Mucosa of rectum (tissue), 2 donors: Measurements from ENCODE around the gene RASAL1.

ENCODE experiments used
- H3K27ac ChIP-seq, 2 donors: one replicate each; pipeline ENCODE4 v1.7.0; 2013; ENCODE audit warnings: inconsistent platforms in 2 of 2, low read depth in 2 of 2, low read length in 2 of 2
- H3K27me3 ChIP-seq, 2 donors: one replicate each; pipeline ENCODE4 v1.7.0; 2013; ENCODE audit warnings: low read length in 2 of 2; ENCODE audit not compliant: control insufficient read depth in 2 of 2, insufficient read depth in 2 of 2
- H3K36me3 ChIP-seq, 2 donors: one replicate each; pipeline ENCODE4 v1.7.0; 2013; ENCODE audit warnings: low read length in 2 of 2; ENCODE audit not compliant: control insufficient read depth in 2 of 2, insufficient read depth in 2 of 2
- H3K4me1 ChIP-seq, 2 donors: one replicate each; pipeline ENCODE4 v1.7.0; 2013; ENCODE audit warnings: low read length in 2 of 2, mild to moderate bottlenecking in 1 of 2; ENCODE audit not compliant: control insufficient read depth in 2 of 2, insufficient read depth in 2 of 2
- H3K4me3 ChIP-seq, 2 donors: one replicate each; pipeline ENCODE4 v1.7.0; 2013; ENCODE audit warnings: low read length in 2 of 2
- H3K9ac ChIP-seq, 2 donors: one replicate each; pipeline ENCODE4 v1.7.0; 2013; ENCODE audit warnings: low read length in 2 of 2, low read depth in 1 of 2, mild to moderate bottlenecking in 1 of 2
- H3K9me3 ChIP-seq, 2 donors: one replicate each; pipeline ENCODE4 v1.7.0; 2013; ENCODE audit warnings: low read length in 2 of 2; ENCODE audit not compliant: control insufficient read depth in 2 of 2
- donor health status: healthy.
- donor health status: Normal muscosa, but diverticular disease.

The RASAL1 gene, protein sequence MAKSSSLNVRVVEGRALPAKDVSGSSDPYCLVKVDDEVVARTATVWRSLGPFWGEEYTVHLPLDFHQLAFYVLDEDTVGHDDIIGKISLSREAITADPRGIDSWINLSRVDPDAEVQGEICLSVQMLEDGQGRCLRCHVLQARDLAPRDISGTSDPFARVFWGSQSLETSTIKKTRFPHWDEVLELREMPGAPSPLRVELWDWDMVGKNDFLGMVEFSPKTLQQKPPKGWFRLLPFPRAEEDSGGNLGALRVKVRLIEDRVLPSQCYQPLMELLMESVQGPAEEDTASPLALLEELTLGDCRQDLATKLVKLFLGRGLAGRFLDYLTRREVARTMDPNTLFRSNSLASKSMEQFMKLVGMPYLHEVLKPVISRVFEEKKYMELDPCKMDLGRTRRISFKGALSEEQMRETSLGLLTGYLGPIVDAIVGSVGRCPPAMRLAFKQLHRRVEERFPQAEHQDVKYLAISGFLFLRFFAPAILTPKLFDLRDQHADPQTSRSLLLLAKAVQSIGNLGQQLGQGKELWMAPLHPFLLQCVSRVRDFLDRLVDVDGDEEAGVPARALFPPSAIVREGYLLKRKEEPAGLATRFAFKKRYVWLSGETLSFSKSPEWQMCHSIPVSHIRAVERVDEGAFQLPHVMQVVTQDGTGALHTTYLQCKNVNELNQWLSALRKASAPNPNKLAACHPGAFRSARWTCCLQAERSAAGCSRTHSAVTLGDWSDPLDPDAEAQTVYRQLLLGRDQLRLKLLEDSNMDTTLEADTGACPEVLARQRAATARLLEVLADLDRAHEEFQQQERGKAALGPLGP

DNA sequence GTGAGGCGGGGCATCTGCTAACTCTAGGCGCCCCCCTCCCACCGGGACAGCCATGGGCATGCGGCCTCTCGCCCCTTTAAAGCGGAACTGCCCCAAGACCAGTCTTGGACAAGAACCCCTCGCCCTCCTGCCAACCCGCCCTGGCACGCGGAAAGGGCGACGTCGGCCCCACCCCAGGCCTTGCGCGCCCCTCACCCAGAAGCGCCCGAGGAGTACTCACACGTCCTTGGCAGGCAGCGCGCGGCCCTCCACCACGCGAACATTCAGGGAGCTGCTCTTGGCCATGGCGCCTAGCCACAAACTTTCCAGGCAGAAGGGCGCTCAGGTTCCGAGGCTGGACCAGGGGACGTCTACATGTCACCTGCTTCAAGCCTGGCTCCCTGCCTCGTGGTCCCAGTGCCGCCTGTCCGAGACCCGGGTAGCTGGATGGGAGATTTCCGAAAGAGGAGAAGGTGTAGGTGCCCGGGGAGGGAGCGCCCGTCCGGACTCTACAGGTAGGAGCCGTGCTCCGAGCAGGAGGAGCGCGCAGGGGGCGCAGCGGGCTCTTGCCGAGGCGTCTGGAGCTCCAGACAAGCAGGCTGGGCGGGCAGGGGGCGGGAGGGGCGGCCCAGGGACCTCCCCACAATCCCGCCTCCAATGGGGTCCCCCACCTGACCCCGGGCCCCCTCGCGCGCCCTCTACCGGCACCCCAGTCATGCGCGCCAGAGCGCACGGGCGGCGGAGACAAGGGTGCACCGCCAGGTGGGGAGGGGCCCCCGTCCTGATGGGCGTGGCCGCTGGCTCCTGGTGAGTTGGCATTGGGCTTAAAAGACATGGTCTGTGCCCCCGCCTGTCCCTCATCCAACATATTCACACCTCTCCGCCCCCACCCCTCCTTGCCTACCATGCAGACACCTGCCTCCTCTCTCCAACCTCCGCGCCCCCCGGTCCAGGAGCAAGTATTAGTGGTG, at the start of gene RASAL1:
Gene RASAL1 (minus strand): TSS at position 584 of the 950 bp plus-strand sequence. CDS start 299 bp downstream, at position 285.
- peak within 1 kb of the TSS; percentile 69 to 79 for H3K4me3 ChIP-seq

DNA sequence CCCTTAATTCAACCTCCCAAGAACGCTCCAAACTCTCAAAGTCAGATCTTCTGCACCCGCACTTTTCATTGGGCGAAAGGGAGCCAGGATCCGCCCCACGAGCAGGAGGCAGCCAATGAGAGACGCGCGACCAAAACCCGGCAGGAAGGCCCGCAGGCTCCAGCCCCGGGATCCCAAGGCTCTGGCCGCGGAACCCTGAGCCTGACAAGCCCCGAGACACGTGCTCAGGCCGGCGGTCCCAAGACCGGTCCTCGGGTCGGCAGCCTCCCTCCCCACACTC, 49.3 kb upstream of the RASAL1 start:
- peak overlapping the region; percentile 90 to 93 for H3K27ac ChIP-seq
- peak overlapping the region; percentile 92 to 98 for H3K4me3 ChIP-seq
- H3K36me3 ChIP-seq: peaks cover 8 to 18% of the 10 kb centered on the region in 2 donors
- H3K27me3 ChIP-seq: no peaks in the 10 kb centered on the region
- H3K4me1 ChIP-seq: peaks cover 14 to 18% of the 10 kb centered on the region in 2 donors
- peak overlapping the region; percentile 85 to 88 for H3K9ac ChIP-seq
- no peaks in the 10 kb centered on the region for H3K9me3 ChIP-seq

More for the DNA sequence above, at the start of gene RASAL1:
- peak within 1 kb of the TSS; percentile 83 to 87 for H3K27ac ChIP-seq
- H3K9me3 ChIP-seq: no peaks in the 10 kb centered on the region
- H3K9ac ChIP-seq: peak within 1 kb of the TSS; percentile 58 to 73
- no peaks in the 10 kb centered on the region for H3K36me3 ChIP-seq
- no peaks in the 10 kb centered on the region for H3K27me3 ChIP-seq
- peaks cover 9 to 19% of the 10 kb centered on the region in 2 donors for H3K4me1 ChIP-seq

DNA sequence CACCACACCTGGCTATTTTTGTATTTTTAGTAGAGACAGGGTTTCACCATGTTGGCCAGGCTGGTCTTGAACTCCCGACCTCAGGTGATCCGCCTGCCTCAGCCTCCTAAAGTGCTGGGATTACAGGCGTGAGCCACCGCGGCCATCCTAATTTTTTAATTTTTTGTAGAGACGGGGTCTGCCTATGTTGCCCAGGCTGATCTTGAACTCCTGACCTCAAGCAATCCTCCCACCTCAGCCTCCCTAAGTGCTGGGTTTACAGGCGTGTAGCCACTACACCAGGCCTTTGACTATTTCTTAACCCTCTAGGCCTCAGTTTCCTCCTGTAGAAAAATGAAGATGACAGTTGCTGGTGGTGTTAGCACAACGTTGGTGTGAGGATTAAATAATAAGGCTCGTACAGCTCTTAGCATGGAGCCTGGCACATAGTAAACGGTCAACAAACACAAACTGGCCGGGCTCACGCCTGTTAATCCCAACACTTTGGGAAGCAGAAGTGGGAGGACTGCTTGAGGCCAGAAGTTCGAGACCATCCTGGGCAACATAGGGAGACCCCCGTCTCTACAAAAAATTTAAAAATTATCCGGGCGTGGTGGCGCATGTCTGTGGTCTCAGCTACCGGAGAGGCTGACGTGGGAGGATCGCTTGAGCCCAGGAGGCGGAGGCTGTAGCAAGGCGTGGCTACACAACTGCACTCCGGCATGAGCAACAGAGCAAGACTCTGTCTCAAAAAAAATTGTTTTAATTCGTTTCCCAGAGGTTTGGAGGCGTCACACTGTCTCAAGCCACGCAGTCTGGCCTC, 48.7 kb upstream of the RASAL1 start:
- Histone ChIP-seq H3K4me3 (peak overlapping the region; percentile 92 to 98), H3K9ac (peak overlapping the region; percentile 85 to 88), H3K9me3 (no peaks in the 10 kb centered on the region), H3K27ac (peak overlapping the region; percentile 90 to 93), H3K36me3 (peaks cover 9 to 21% of the 10 kb centered on the region in 2 donors), H3K27me3 (no peaks in the 10 kb centered on the region), H3K4me1 (peaks cover 14 to 18% of the 10 kb centered on the region in 2 donors)

DNA sequence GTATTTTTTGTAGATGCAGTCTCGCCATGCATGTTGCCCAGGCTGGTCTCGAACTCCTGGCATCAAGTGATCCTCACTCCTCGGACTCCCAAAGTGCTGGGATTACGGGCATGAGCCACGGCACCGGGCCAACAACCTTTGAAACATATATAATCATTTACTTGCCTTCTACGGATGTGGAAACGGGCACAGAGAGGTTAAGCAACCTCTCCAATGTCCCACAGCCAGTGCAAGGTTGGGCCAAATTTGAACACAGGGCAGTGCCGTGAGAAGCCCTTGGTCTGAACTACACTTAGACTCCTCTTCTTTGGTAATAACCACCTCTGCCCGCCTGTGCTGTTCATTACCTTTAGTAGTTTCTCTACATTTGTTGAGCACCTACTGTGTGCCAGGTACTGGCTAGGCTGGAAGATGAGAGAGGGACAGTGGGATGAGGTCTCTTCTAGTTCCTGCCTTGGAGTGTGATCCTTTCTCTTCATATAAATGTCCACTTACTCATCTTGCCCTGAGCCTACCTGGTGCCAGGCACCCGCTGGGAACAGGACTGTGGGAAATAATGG, 47.5 kb upstream of the RASAL1 start:
- H3K4me1 ChIP-seq: peaks cover 14 to 18% of the 10 kb centered on the region in 2 donors
- no peak overlapping the region for H3K27ac ChIP-seq
- H3K9me3 ChIP-seq: no peaks in the 10 kb centered on the region
- peaks cover 14 to 29% of the 10 kb centered on the region in 2 donors for H3K36me3 ChIP-seq
- no peaks in the 10 kb centered on the region for H3K27me3 ChIP-seq
- no peak overlapping the region for H3K4me3 ChIP-seq
- H3K9ac ChIP-seq: no peak overlapping the region

DNA sequence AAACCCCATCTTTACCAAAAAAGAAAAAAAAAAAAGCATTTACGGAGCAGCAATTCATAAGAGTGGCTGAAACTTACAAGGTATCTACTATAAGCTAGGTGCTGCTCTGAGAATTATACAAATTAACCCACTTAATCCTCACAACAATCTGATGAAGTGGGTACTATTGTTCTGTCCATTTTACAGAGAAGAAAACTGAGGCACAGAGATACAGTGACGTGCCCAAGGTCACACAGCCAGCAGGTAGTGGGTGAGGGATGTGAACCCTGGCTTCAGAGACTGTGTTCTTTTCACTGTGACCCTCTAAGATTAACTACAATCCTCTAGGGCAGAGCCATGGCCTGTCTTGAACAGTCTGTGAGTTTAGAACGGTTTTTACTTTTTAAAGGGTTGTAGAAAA, 46.4 kb upstream of the RASAL1 start:
- peaks cover 26 to 40% of the 10 kb centered on the region in 2 donors for H3K36me3 ChIP-seq
- H3K27me3 ChIP-seq: no peaks in the 10 kb centered on the region
- no peak overlapping the region for H3K9ac ChIP-seq
- H3K9me3 ChIP-seq: no peaks in the 10 kb centered on the region
- peaks cover 14 to 18% of the 10 kb centered on the region in 2 donors for H3K4me1 ChIP-seq
- H3K27ac ChIP-seq: no peak overlapping the region
- no peak overlapping the region for H3K4me3 ChIP-seq

DNA sequence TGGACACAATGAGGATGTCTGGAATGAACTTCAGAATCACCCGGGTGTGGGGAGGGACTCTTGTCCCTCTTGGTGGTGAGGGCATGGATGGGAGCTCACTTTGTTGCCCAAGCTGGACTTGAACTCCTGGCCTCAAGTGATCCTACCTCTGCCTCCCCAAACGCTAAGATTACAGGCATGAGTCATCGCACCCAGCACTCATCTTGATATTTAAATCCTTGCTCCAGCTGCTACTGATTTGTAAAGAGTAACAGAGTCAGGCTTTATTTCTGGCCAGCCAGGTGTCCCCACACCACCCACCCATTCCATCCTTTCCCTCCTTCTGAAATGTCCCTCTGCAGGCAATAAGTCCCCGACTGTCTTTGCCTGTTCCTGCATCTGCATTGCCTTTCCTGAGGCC, 44.8 kb upstream of the RASAL1 start:
- no peak overlapping the region for H3K4me3 ChIP-seq
- H3K4me1 ChIP-seq: peaks cover 4 to 5% of the 10 kb centered on the region in 2 donors
- no peak overlapping the region for H3K27ac ChIP-seq
- H3K27me3 ChIP-seq: no peaks in the 10 kb centered on the region
- H3K36me3 ChIP-seq: peaks cover 30 to 48% of the 10 kb centered on the region in 2 donors
- no peaks in the 10 kb centered on the region for H3K9me3 ChIP-seq
- no peak overlapping the region for H3K9ac ChIP-seq

DNA sequence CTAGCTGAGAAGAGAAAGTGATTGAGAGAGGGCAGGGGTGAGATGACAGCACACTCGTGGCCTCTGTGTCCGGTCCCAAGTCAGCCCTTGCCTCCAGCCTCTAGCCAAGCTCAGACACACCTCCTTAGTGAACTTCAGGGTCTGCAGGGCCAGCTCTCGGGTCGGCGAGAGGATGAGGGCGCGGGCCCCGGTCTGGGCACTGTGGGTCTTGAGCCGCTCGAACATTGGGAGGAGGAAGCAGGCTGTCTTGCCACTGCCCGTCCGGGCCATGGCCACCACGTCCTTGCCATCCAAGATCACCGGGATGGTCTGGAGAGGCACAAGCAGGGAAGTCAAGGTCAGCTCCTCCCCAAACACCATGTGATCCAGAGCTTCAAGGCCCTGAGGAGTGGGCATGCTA, 43.5 kb upstream of the RASAL1 start:
- H3K4me1 ChIP-seq: no peaks in the 10 kb centered on the region
- H3K9me3 ChIP-seq: no peaks in the 10 kb centered on the region
- peaks cover 36 to 53% of the 10 kb centered on the region in 2 donors for H3K36me3 ChIP-seq
- no peak overlapping the region for H3K27ac ChIP-seq
- H3K27me3 ChIP-seq: no peaks in the 10 kb centered on the region
- no peak overlapping the region for H3K9ac ChIP-seq
- no peak overlapping the region for H3K4me3 ChIP-seq

DNA sequence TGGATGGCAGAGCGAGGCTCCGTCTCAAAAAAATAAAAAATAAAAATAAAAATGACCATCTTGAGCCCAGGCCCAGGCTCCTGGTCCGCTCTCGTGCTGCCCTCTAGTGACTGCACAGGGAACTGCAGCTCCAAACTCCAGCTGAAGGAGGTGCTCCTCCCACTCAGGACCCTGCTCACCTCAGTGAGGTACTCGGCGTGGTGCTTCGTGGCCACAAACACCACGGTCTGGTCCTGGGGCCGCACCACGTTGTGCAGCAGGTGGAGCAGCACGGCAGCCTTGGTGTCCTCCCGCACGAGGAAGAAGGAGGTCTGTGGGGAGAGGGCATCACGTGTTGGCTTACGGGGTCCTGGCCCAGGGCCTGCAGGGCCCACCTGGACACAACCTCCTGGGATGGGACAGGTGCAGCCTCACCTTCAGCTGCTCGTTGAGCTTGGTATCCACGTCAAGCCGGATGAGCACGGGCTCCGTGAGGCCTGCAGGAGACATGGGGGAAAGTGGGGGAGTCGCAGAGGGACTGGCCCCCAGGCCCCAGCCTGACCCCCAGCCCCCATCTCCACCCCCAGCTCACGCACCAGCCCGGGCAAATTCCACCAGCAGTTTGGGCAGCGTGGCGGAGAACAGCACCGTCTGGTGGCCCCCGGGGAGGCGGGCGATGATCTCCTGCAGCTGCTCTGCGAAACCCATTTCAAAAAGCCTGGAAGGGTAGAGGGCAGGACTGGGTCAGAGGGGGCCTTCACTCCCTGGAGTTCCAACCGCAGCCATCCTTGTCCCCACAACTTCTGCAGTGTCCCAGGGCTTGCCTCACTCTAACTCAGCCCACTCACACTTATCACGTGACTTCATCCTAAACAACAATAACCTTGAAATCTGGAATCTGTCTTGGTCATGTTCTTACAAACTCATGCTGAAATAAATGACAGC, 39.2 kb upstream of the RASAL1 start:
- no peak overlapping the region for H3K4me3 ChIP-seq
- peaks cover 71 to 84% of the 10 kb centered on the region in 2 donors for H3K36me3 ChIP-seq
- H3K27ac ChIP-seq: no peak overlapping the region
- H3K9me3 ChIP-seq: no peaks in the 10 kb centered on the region
- no peaks in the 10 kb centered on the region for H3K27me3 ChIP-seq
- no peak overlapping the region for H3K9ac ChIP-seq
- H3K4me1 ChIP-seq: no peaks in the 10 kb centered on the region
